GM18907 (cell line): ENCODE data around the gene HBEGF.

Experiments
- ATAC-seq: cut with Tn5 transposase; IDR thresholded peaks from one replicate; pipeline ENCODE4 v1.9.1; 2021; ENCODE audit warnings: mild to moderate bottlenecking, moderate library complexity; ENCODE audit not compliant: unreplicated experiment

HBEGF gene

DNA sequence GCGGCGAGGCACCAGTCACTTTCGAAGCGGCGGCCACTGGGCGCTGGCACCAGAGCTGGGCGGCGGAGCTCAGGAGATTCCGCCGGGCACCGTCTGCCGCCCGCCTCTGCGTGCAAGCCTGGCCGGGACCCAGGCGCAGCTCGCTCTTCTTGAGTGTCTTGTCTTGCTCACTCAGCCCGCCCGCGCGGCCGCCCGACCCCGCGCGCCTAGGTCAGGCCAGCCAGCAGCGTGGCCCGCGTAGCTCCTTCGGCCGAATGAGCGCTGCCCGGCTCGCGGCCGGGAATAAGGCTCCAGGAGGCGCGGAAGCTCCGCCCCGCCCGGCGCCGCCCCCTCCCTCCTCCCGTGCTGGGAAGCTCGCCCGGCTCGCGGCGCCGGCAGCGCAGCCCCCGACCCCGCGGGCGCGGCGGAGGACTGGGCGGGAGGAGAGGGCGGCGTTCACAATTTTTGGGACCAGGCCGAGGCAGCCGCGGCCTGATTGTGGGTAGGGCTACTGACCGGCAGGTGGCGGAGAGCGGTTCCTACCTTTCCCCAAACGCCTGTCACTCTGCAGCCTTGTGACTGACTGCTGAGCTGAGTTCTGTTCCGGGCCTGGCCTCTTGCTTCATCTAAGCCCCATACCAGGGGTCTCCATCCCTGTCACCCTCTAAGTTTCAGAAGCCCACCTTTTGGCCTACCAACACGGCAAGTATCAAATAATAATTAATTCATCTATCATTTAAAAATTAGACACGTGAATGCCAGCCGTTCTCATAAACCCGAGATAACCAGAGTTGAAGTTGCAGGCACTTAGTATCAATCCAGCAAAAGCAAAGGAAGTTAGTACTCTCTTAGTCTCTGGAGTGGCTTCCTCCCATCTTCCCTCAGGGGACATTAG lies at the start of gene HBEGF:
Gene HBEGF (minus strand): TSS at position 256 of the 874 bp plus-strand sequence. CDS start 275 bp downstream, outside the sequence.
- peak; percentile 74 for ATAC-seq

DNA sequence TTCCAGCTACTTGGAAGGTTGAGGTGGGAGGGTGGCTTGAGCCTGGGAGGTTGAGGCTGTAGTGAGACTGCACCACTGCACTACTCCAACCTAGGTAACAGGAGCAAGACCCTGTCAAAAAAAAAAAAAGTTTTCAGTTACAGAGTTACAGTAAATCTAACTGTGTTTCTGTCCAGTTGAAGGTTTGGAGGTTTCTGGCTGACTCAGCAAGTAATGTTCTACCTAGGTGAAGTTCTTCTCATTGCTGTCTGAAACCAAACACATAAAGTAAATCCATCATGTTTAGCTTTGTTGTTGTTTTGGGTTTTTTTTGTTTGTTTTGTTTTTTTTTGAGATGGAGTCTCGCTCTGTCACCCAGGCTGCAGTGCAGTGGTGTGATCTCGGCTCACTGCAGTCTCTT lies 47.3 kb upstream of the HBEGF start:
- no peak for ATAC-seq

- ATAC-seq: no peak
Observed at GRCh38 chr5:140391732-140392131, 45.3 kb upstream of the HBEGF start.

DNA sequence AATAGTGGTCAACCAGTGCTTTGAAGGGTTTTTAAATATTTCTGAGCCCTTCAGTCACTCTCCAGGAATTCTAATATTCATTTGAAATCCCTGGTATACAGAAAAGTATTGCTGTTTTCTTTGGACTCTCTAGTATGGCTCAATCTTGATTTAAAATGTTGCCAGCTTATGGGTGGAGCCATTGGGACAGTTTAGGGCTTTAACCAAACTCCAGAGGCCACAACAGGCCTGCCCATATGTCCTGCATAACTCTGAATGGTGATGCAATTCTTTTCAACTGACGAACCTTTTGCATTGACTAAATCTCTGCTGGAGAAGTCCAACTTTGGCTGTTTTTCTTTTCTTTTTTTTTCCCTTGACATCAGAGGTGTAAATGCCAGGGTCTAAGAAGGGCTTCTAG lies 44.9 kb upstream of the HBEGF start:
- ATAC-seq: no peak

DNA sequence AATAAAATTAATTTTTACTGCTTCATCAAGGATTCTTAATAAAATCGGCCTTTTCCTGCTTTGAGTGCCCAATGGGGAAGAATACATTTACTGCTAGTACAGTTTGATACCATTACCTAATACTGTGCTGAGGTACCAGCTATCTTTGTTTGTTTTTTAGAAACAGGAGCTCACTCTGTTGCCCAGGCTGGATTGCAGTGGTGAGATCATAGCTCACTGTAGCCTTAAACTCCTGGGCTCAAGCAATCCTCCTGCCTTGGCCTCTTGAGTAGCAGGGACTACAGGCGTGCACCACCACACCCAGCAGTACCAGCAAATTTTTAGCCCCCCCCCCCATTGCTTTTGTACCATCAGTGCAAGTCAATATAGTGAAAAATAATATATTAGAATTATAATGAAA lies 41.6 kb upstream of the HBEGF start:
- ATAC-seq: no peak

DNA sequence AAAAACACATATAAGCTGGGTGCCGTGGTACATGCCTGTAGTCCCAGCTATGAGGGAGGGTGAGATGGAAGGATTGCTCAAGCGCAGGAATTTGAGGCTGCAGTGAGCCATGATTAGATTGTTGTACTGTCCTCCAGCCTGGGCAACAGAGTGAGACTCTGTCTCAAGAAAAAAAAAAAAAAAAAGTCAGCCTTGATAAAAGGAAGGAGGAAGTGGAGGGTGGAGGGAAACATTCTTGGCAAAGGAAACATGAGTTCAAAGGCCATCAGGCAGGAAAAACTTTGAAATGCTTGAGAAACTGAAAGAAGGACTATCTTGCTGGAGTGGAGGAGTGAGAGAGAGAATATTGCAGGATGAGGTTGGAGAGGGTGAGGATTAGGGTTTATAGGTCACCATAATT lies 36.9 kb upstream of the HBEGF start:
- ATAC-seq: no peak

GRCh38 chr5:140382866-140383265 lies 36.5 kb upstream of the HBEGF start:
- no peak for ATAC-seq

DNA sequence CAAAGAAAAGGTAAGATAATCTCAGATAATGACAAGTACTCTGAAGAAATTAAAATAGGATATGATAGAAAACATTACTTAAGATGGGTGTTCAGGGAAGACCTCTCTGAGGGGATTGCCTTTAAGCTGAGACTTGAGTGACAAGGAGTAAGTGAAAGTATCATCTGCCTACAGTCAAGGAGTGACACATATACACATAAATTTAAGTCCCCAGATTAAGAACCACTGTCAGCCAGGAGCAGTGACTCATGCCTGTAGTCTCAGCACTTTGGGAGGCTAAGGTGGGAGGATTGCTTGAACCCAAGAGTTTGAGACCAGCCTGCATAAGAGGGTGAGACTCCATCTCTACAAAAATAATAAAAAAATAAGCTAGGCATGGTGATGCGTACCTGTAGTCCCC lies 35.6 kb upstream of the HBEGF start:
- ATAC-seq: no peak

DNA sequence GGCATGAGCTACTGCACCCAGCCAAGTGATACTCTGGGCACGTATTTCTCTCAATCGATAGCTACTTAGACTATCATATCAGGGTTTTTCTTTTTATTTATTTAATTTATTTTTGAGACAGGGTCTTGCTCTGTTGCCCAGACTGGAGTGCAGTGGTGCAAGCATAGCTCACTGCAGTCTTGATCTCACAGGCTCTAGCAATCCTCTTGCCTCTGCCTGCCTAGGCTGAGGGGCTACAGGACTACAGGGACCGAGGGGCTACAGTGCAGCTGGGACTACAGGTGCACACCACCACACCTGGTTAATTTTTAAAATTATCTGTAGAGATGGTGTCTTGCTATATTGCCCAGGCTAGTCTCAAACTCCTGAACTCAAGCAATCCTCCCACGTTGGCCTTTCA lies 34.9 kb upstream of the HBEGF start:
- ATAC-seq: no peak

- no peak for ATAC-seq
Observed at GRCh38 chr5:140372971-140373487, 26.6 kb upstream of the HBEGF start.

GRCh38 chr5:140371356-140372151 lies 25.2 kb upstream of the HBEGF start:
- ATAC-seq: no peak

- no peak for ATAC-seq
Observed at GRCh38 chr5:140367256-140368013, 21.0 kb upstream of the HBEGF start.

DNA sequence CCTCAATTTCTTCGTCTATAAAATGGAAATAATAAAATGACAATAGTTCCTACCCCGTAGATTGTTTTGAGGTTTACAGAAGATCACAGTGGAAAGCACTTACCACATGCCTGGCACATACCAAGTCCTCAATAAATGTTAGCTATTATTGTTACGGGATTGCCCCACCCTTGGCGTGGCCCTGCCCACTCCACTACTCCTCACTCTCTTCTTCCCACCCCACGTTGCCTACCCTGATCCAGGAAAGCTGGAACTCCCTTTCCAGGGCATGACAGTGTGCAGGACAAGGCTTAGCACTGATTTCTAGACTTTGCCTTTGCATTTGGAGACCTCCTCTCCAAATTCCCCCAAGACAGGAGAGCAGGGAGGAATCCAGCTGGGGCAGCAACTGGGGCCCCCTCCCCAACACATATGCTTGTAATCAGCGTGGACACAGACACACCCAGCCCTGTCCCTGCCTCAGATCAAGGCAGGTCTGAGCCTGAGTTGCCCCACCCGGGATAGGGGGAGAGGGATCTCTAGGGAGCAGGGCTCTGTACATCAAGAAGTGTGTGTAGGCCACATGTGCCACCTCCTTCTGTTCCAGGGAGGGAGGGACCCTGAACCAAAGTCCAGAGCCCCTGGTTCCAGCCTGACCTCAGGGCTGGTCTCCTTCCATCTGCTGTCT lies 20.3 kb upstream of the HBEGF start:
- no peak for ATAC-seq

GRCh38 chr5:140365941-140366340 lies 19.5 kb upstream of the HBEGF start:
- ATAC-seq: no peak

- no peak for ATAC-seq
Observed at GRCh38 chr5:140365282-140365681, 18.9 kb upstream of the HBEGF start.

DNA sequence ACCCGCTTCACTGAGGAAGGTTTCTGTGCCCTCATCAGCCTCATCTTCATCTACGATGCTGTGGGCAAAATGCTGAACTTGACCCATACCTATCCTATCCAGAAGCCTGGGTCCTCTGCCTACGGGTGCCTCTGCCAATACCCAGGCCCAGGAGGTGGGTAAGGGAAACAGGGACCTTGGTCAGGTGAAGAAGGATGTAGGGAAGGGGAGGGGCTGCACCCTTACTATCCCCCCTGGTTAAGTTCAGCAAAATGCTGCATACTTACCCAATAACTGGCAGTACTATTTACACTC lies 18.0 kb upstream of the HBEGF start:
- ATAC-seq: no peak

GRCh38 chr5:140363631-140364471 lies 17.4 kb upstream of the HBEGF start:
- no peak for ATAC-seq

- peak; percentile 91 for ATAC-seq
Observed at GRCh38 chr5:140362875-140363630, 16.6 kb upstream of the HBEGF start.

DNA sequence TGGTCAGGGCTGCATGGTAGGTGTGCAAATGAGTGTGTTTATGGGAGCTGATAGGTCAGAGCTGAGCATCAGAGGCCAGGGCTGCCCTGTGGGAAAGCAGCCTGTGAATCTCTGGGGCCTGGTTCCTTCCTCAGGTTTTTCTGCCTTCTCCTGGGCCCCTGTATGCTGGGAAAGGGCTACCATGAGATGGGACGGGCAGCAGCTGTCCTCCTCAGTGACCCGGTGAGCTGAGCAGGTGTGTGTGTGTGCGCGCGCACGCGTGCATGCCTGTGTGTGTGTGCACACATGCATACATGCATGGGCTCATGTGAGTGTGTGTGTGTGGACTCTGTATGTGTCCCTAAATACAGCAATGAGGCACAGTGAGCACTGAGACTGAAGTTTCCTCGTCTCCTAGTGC lies 15.9 kb upstream of the HBEGF start:
- no peak for ATAC-seq
